Right cardiac atrium (tissue), 5 donors: ENCODE results near the gene VIL1. TPM values are rescaled to one million over a fixed set of nuclear protein-coding genes. Genes with fewer than 3 reads are reported as not detected.

Source experiments
- ATAC-seq, 2 donors: fragments of 200-7000 bp; cut with Tn5 transposase; one replicate each; pipeline versions ENCODE4 v1.8.0 to v1.9.1; 2020; ENCODE audit warnings: moderate library complexity in 2 of 2, mild to moderate bottlenecking in 1 of 2
- DNase-seq, 3 donors: peaks; one replicate each; pipeline ENCODE4 v3.0.0-alpha.2; 2020
- H3K27ac ChIP-seq: one replicate; pipeline ENCODE4 v1.5.1; 2013; ENCODE audit warnings: mild to moderate bottlenecking, low read length, control low read depth, moderate library complexity
- H3K27me3 ChIP-seq: one replicate; pipeline ENCODE4 v1.6.1; 2013; ENCODE audit not compliant: control insufficient read depth, insufficient read depth
- H3K4me1 ChIP-seq: one replicate; pipeline ENCODE4 v1.6.1; 2013; ENCODE audit warnings: low read length; ENCODE audit not compliant: control insufficient read depth, insufficient read depth
- H3K4me3 ChIP-seq: one replicate; pipeline ENCODE4 v1.5.1; 2013; ENCODE audit warnings: low read length, control low read depth
- H3K9me3 ChIP-seq: one replicate; pipeline ENCODE4 v1.6.1; 2013; ENCODE audit warnings: low read length; ENCODE audit not compliant: control insufficient read depth
- WGBS: extraction: QIAGEN DNeasy Blood & Tissue Kit; methylation state at CpG from one replicate; pipeline ENCODE4 v1.1.7; 2013; 5-methylcytosine and 5-hydroxymethylcytosine counted together
- intact Hi-C, 4 donors: fragments of 100-400 bp; cut with DNase I; formaldehyde crosslinking; loops; one replicate each; pipeline versions ENCODE4 v1.11.0 to v1.14.0; 2022 to 2023
- polyA plus RNA-seq: library from polyadenylated mRNA; stranded (reverse); fragments of 200-250 nt; gene quantifications from one replicate; pipeline ENCODE4 v1.2.3, GENCODE V29; 2013
- total RNA-seq, 4 donors: library from RNA; stranded (reverse); fragmentation: NEBNext Ultra II Directional; extraction: Animal tissue kit (Norgen Biotek cat#: 25700); gene quantifications; one replicate each; pipeline ENCODE4 v1.2.1, GENCODE V29; 2021
- donor health status: healthy with polysubstance abuse.
- donor health status: DM: no; HTN: yes; CAD: no.
- donor health status: DM: no; HTN: no; CAD: no.
- donor health status: DM: no; HTN: yes; CAD: no; lungs with severe emphysema.
- donor health status: DM: yes; HTN: yes; CAD: no.

The VIL1 gene
- total and polyA plus RNA-seq, 5 donors, result 0.11 TPM; not detected in 4

- Histone ChIP-seq H3K4me3 (no peak overlapping the region), H3K4me1 (no peaks in the 10 kb centered on the region), H3K9me3 (no peaks in the 10 kb centered on the region), H3K27me3 (no peaks in the 10 kb centered on the region), H3K27ac (no peak overlapping the region)
- ATAC-seq, result no peak
- intact Hi-C loops, result no loop called here
- DNase-seq, result no peak
These were observed 26.7 kb downstream of the VIL1 start for GRCh38 chr2:218445602-218446001.

GRCh38 chr2:218446547-218446946 is 27.6 kb downstream of the VIL1 start:
- H3K4me3 ChIP-seq, result no peak overlapping the region
- WGBS, result 97% methylated on average over 6 of the region's 6 CpGs
- DNase-seq, result no peak
- H3K9me3 ChIP-seq, result no peaks in the 10 kb centered on the region
- no peaks in the 10 kb centered on the region for H3K4me1 ChIP-seq
- H3K27me3 ChIP-seq, result no peaks in the 10 kb centered on the region
- H3K27ac ChIP-seq, result no peak overlapping the region
- intact Hi-C loops, result no loop called here
- ATAC-seq, result no peak

GRCh38 chr2:218447072-218447471 is 28.1 kb downstream of the VIL1 start:
- WGBS, result 96% methylated on average over 2 of the region's 2 CpGs
- no peak overlapping the region for H3K4me3 ChIP-seq
- no peaks in the 10 kb centered on the region for H3K4me1 ChIP-seq
- ATAC-seq (no peak), DNase-seq (no peak)
- intact Hi-C loops, result no loop called here
- no peak overlapping the region for H3K27ac ChIP-seq
- no peaks in the 10 kb centered on the region for H3K9me3 ChIP-seq
- H3K27me3 ChIP-seq, result no peaks in the 10 kb centered on the region

GRCh38 chr2:218448934-218449333 is 30.0 kb downstream of the VIL1 start:
- WGBS, result 56% methylated on average over 3 of the region's 3 CpGs
- ATAC-seq, result no peak

GRCh38 chr2:218452079-218452478 is 33.2 kb downstream of the VIL1 start:
- Histone ChIP-seq H3K27ac (no peak overlapping the region), H3K27me3 (no peaks in the 10 kb centered on the region), H3K4me3 (no peak overlapping the region), H3K4me1 (no peaks in the 10 kb centered on the region), H3K9me3 (no peaks in the 10 kb centered on the region)
- DNase-seq, result no peak
- WGBS, result 72% methylated on average over 1 of the region's 1 CpG
- intact Hi-C loops, result no loop called here
- no peak for ATAC-seq

More at GRCh38 chr2:218448934-218449333, 30.0 kb downstream of the VIL1 start:
- Histone ChIP-seq H3K4me1 (no peaks in the 10 kb centered on the region), H3K9me3 (no peaks in the 10 kb centered on the region), H3K27ac (no peak overlapping the region), H3K4me3 (no peak overlapping the region), H3K27me3 (no peaks in the 10 kb centered on the region)
- intact Hi-C loops, result no loop called here
- DNase-seq, result no peak

GRCh38 chr2:218456849-218457248 is 37.9 kb downstream of the VIL1 start:
- WGBS, result 93% methylated on average over 3 of the region's 3 CpGs
- H3K4me1 ChIP-seq, result no peaks in the 10 kb centered on the region
- H3K27ac ChIP-seq, result no peak overlapping the region
- intact Hi-C loops, result no loop called here
- H3K27me3 ChIP-seq, result no peaks in the 10 kb centered on the region
- ATAC-seq (no peak), DNase-seq (no peak)
- no peaks in the 10 kb centered on the region for H3K9me3 ChIP-seq
- no peak overlapping the region for H3K4me3 ChIP-seq

- no peak for DNase-seq
- Histone ChIP-seq H3K27ac (no peak overlapping the region), H3K27me3 (no peaks in the 10 kb centered on the region), H3K4me1 (no peaks in the 10 kb centered on the region), H3K4me3 (no peak overlapping the region), H3K9me3 (no peaks in the 10 kb centered on the region)
- intact Hi-C loops, result no loop called here
- ATAC-seq, result no peak
- WGBS, result 72% methylated on average over 1 of the region's 1 CpG
These were observed 39.7 kb downstream of the VIL1 start for GRCh38 chr2:218458598-218458997.

- peak in 1 of 2 donors; percentile 25 for ATAC-seq
- no peaks in the 10 kb centered on the region for H3K4me1 ChIP-seq
- intact Hi-C loops, result loop anchor here (5.0 to 10.0 kb wide), 3 partner anchors 51 to 171 kb away; partner anchors contain the start of genes TMBIM1 (in 4 of the 4) and VIL1 (in 1 of the 4)
- no peak overlapping the region for H3K4me3 ChIP-seq
- DNase-seq, result no peak
- H3K27me3 ChIP-seq, result no peaks in the 10 kb centered on the region
- 26% methylated on average over 3 of the region's 3 CpGs for WGBS
- H3K9me3 ChIP-seq, result no peaks in the 10 kb centered on the region
- no peak overlapping the region for H3K27ac ChIP-seq
These were observed 47.2 kb downstream of the VIL1 start for GRCh38 chr2:218465987-218466633.

GRCh38 chr2:218470448-218470847 is 51.5 kb downstream of the VIL1 start:
- H3K27me3 ChIP-seq, result no peaks in the 10 kb centered on the region
- WGBS, result 0% methylated on average over 1 of the region's 1 CpG
- ATAC-seq (no peak), DNase-seq (no peak)
- H3K9me3 ChIP-seq, result no peaks in the 10 kb centered on the region
- H3K27ac ChIP-seq, result no peak overlapping the region
- no peak overlapping the region for H3K4me3 ChIP-seq
- no peaks in the 10 kb centered on the region for H3K4me1 ChIP-seq
- intact Hi-C loops, result no loop called here

GRCh38 chr2:218471036-218471435 is 52.1 kb downstream of the VIL1 start:
- Histone ChIP-seq H3K4me1 (no peaks in the 10 kb centered on the region), H3K27ac (no peak overlapping the region), H3K4me3 (no peak overlapping the region), H3K27me3 (no peaks in the 10 kb centered on the region), H3K9me3 (no peaks in the 10 kb centered on the region)
- DNase-seq (no peak), ATAC-seq (no peak)
- WGBS, result 81% methylated on average over 2 of the region's 2 CpGs
- intact Hi-C loops, result no loop called here

- peak; percentile 43 to 57 for ATAC-seq
- WGBS, result 74% methylated on average over 5 of the region's 5 CpGs
- Histone ChIP-seq H3K27me3 (no peaks in the 10 kb centered on the region), H3K4me1 (no peaks in the 10 kb centered on the region), H3K27ac (no peak overlapping the region), H3K9me3 (no peaks in the 10 kb centered on the region), H3K4me3 (no peak overlapping the region)
- DNase-seq, result no peak
- intact Hi-C loops, result no loop called here
These were observed 53.1 kb downstream of the VIL1 start for GRCh38 chr2:218471982-218472381.

GRCh38 chr2:218472988-218473387 is 54.1 kb downstream of the VIL1 start:
- intact Hi-C loops, result no loop called here
- peak in 1 of 2 donors; percentile 33 for ATAC-seq
- Histone ChIP-seq H3K4me1 (no peaks in the 10 kb centered on the region), H3K9me3 (no peaks in the 10 kb centered on the region), H3K27me3 (no peaks in the 10 kb centered on the region), H3K27ac (no peak overlapping the region), H3K4me3 (no peak overlapping the region)
- no peak for DNase-seq
